Measurements from ENCODE around the gene CCDC167. TPM values are rescaled to one million over a fixed set of nuclear protein-coding genes. Genes with fewer than 3 reads are reported as not detected.

The CCDC167 gene
- total and polyA plus RNA-seq, 2 of the 8 experiments (the other 6 are each of a cell fraction or from before 2014, with no cell fraction given) = 11.0 to 26.5 TPM

- ChIA-PET POLR2A (ENCODE audit: partially characterized antibody) (no interaction called here), CTCF (ENCODE audit: partially characterized antibody) (interaction anchor here (0.7 to 2.1 kb wide), 10 partner anchors 9 to 270 kb away, joined by 3 to 10 read pairs (median 4); no protein-coding TSS in a partner anchor)
- Histone ChIP-seq H3K79me1 (ENCODE audit: low read depth, low read length) (no peaks in the 10 kb centered on the region), H4K20me1 (replicated peaks in 1 of 2; ENCODE audit: control insufficient read depth in 1 of 2, insufficient read depth in 2 of 2, low read length in 2 of 2) (peaks cover 2 to 10% of the 10 kb centered on the region in 2 experiments), H2BK15ac (ENCODE audit: low read length) (no peak overlapping the region), H3K9ac (replicated peaks in 1 of 4; ENCODE audit: extremely low read depth in 1 of 4, low read depth in 3 of 4, low read length in 3 of 4) (0 out of 7 replicates have a peak overlapping the region, but pooled peaks of 1 of the 4 experiments have one; percentile 10), H3K4ac (replicated peaks; ENCODE audit: insufficient read length, low read depth, low read length) (no peak overlapping the region), H4K8ac (ENCODE audit: extremely low read depth, insufficient read depth, low read length) (no peak overlapping the region; the same call in 1 of the 2 replicates), H2BK5ac (ENCODE audit: low read depth, low read length) (no peak overlapping the region), H3K14ac (ENCODE audit: insufficient read length) (no peak overlapping the region), H3K79me2 (ENCODE audit: control insufficient read depth in 1 of 2, insufficient read depth in 2 of 2, low read length in 2 of 2) (no peaks in the 10 kb centered on the region), H2BK12ac (ENCODE audit: low read depth, low read length) (no peak overlapping the region), H3K9me3 (ENCODE audit: insufficient read depth in 2 of 2, low read depth in 1 of 2, low read length in 1 of 2) (no peaks in the 10 kb centered on the region), H4K91ac (replicated peaks; ENCODE audit: insufficient read length, low read length) (no peak overlapping the region), H3K18ac (ENCODE audit: extremely low read depth, low read length) (no peak overlapping the region), H3K4me2 (ENCODE audit: insufficient read depth in 1 of 2, low read depth in 2 of 2, low read length in 2 of 2) (no peak overlapping the region), H3K23ac (ENCODE audit: insufficient read length) (no peak overlapping the region), H2AK5ac (ENCODE audit: low read depth, low read length) (no peak overlapping the region), H4K5ac (ENCODE audit: insufficient read length, low read depth, low read length) (no peak overlapping the region), H3K27me3 (replicated peaks in 1 of 4; ENCODE audit: control insufficient read depth in 3 of 4, extremely low read depth in 1 of 4, insufficient read depth in 3 of 4, low read length in 3 of 4) (no peaks in the 10 kb centered on the region), H2AFZ (ENCODE audit: low read length) (no peak overlapping the region), H3K36me3 (ENCODE audit: control insufficient read depth in 2 of 4, insufficient read depth in 4 of 4, low read length in 3 of 4) (peaks cover 2 to 14% (median 5%) of the 10 kb centered on the region in 4 experiments; a peak in 4 of 8 replicates), H3K23me2 (ENCODE audit: low read depth, low read length) (no peaks in the 10 kb centered on the region), H3K56ac (replicated peaks; ENCODE audit: insufficient read length, low read depth, low read length) (no peak overlapping the region), H2BK20ac (ENCODE audit: low read length) (no peak overlapping the region), H3K4me1 (replicated peaks in 1 of 4; ENCODE audit: control insufficient read depth in 3 of 4, insufficient read depth in 4 of 4, low read length in 3 of 4) (peaks cover 0 to 15% (median 4%) of the 10 kb centered on the region in 4 experiments; a peak in 5 of 7 replicates), H3K27ac (ENCODE audit: low read depth, low read length) (no peak overlapping the region), H3K4me3 (ENCODE audit: extremely low read depth in 1 of 4, insufficient read depth in 2 of 4, low read depth in 3 of 4, low read length in 4 of 4) (no peak overlapping the region), H2BK120ac (replicated peaks; ENCODE audit: low read depth, low read length) (no peak overlapping the region)
- no peak for DNase-seq (ENCODE audit: low read depth in 1 of 2, low spot score in 2 of 2)
- no peak for FAIRE-seq
- WGBS, 2 experiments (ENCODE audit: extremely low coverage in 1 of 2, insufficient coverage in 1 of 2, insufficient read length in 1 of 2, insufficient replicate concordance in 2 of 2, low coverage in 1 of 2, low lambda C conversion rate in 2 of 2, missing lambda C conversion rate in 1 of 2) = 79% methylated on average over 9 of the region's 10 CpGs; no CpG with 5 or more reads in 1 of the 2 experiments
- no peak for TF ChIP-seq RAD21 (IDR thresholded peaks at IDR 0.05 in 1 of 2, conservative IDR thresholded peaks at IDR 0.05 in 1 of 2; ENCODE audit: low read depth in 2 of 2, low read length in 2 of 2)
- TF ChIP-seq, protein P1, sequence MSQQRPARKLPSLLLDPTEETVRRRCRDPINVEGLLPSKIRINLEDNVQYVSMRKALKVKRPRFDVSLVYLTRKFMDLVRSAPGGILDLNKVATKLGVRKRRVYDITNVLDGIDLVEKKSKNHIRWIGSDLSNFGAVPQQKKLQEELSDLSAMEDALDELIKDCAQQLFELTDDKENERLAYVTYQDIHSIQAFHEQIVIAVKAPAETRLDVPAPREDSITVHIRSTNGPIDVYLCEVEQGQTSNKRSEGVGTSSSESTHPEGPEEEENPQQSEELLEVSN (IDR thresholded peaks at IDR 0.05) = no peak
- TF ChIP-seq CHD1 (IDR thresholded peaks at IDR 0.05; ENCODE audit: low read depth, low read length) = no peak
- no peak for TF ChIP-seq TAF7 (optimal IDR thresholded peaks at IDR 0.05; ENCODE audit: borderline replicate concordance, low read depth, low read length)
- no peak for TF ChIP-seq JUN (IDR thresholded peaks at IDR 0.05; ENCODE audit: low read depth, low read length)
- TF ChIP-seq BACH1 (IDR thresholded peaks at IDR 0.05; ENCODE audit: low read length) = no peak
- no peak for TF ChIP-seq SRF (IDR thresholded peaks at IDR 0.05; ENCODE audit: low read depth, low read length)
- no peak for TF ChIP-seq ZNF274 (IDR thresholded peaks at IDR 0.05; ENCODE audit: borderline replicate concordance, extremely low read depth, low read length)
- TF ChIP-seq POLR2A (IDR thresholded peaks at IDR 0.05; ENCODE audit: control extremely low read depth in 1 of 2, low read depth in 2 of 2, low read length in 2 of 2) = no peak
- no peak for TF ChIP-seq EGR1 (IDR thresholded peaks at IDR 0.05; ENCODE audit: borderline replicate concordance, low read depth, low read length)
- TF ChIP-seq EP300 (IDR thresholded peaks at IDR 0.05; ENCODE audit: borderline replicate concordance in 1 of 2, low read depth in 2 of 2, low read length in 2 of 2) = no peak
- TF ChIP-seq SP1 (IDR thresholded peaks at IDR 0.05; ENCODE audit: low read depth, low read length) = no peak
- no peak for TF ChIP-seq RBBP5 (IDR thresholded peaks at IDR 0.05; ENCODE audit: borderline replicate concordance, low read depth, low read length)
Measured at GRCh38 chr6:37482606-37483251, 17.0 kb downstream of the CCDC167 start.
